DMS79 (cell line): ENCODE data around the gene SMIM44.
"Not testable (repeated sequence)": the region's sequence is repeated elsewhere in the genome, so short reads cannot be mapped to it uniquely, and the experiment has no call there.

Source experiments
- DNase-seq: peaks from one replicate; lab custom pipeline; 2025; lab: John Stamatoyannopoulos, UW

The SMIM44 gene

GRCh38 chr19:3457528-3458228, 25.6 kb downstream of the SMIM44 start:
- DNase-seq, result no peak

DNA sequence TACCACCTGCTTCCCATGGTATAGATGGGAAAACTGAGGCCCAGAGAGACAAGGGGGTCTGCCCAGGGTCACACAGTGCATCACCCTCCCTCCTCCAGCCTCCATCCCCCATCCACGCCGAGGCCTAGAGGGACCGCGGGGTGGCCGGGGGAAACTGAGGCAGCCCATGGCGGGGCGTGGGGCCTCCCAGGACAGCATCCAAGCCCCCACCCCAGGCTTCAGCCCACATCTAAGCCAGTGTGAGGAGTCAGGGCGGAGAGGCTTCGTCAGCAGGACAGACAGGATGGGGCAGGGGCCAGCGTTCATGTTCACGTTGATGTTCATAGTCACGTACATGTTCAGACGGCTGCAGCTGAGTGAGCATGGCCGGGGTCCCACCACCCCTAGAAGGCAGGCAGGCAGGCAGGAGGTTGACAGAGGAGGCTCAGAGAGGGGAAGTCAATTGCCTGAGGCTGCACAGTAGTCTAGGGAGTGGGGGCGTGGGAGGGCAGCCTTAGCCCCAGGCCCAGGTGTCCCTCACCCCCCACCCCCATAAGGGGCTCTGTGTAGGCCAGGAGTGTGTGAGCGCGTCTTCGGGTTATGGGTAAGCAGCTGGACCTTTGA, 26.2 kb downstream of the SMIM44 start:
- no peak for DNase-seq

DNA sequence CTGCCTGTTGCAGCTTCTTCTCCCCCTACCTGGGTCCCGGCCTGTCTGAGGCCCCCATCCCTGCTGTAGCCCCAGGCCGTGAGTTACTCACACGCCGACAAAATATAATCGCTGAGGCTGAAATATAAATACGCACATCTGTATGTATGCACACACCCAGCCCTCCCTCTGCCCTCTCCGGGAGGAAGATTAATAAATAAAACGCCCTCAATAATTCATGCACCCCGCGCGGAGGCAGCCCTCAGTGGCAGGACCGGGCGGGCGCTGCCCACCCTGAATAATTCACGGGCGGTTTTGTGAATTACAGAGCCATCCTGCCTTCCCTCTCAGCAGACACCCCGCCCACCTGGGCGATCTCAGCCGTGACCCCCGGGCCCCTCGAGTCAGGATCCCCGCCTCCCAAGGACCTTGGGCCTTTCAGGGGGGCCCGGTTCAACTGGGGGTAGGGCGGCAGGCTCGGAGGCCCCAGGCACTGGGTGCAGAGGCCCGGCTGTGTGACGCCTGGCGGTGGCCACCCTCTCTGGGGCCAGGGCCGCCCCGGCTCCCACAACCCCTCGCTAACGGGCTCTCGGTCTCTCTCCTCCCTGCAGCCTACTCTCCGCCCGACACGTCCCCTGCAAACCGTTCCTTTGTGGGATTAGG, 27.2 kb downstream of the SMIM44 start:
- no peak for DNase-seq

GRCh38 chr19:3455393-3455955, 27.8 kb downstream of the SMIM44 start:
- DNase-seq, result no peak

DNA sequence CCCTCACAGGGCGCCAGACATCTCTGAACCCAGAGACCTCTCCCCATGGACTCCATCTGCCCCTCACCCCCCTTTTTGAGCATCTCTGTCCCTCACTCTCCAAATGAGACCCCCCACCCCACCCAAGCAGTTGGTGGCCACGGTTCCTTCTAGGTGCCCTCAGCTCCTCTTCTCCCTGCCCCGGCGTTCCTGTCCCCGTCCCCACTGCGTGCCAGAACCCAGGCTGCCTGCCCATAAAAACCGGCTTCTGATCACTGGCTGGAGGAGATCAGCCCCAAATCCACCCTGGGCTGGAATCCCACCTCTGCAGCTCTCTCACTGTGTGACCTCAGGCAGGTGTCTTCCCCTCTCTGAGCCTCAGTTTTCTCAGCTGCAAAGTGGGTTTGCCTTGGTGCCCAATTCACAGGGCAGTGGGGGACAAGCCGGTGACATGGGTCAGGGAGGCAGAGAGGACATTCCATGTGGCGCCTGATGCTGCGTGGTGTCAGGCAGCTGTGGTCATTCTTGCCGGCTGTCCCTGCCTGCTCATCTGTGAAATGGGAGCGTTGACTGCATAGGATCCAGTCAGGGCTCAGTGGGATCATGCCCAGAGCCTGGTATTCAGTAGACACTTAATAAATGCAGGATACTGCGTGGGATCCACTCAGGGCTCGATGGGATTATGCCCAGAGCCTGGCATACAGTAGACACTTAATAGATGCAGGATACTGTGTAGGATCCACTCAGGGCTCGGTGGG, 28.4 kb downstream of the SMIM44 start:
- DNase-seq, result no peak

DNA sequence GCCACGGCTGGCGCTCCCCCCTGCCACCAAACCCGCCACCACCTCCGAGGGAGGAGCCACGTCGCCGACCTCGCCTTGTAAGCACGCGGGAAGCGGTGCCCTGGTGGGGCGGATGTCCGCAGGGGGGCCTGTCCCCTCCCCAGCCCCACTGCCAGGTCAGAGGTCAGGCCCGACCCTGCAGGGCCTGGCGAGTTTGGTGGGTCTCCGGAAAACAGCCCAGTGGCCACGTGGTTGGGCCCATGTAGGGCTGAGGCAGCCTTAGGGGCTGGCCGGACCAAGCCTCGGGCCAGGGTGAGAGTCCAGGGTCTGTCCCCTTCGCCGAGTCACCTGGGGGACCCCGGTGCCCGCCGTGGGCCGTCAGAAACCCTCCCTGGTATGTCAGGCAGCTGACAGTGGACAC, 29.4 kb downstream of the SMIM44 start:
- DNase-seq, result no peak

GRCh38 chr19:3452942-3453214, 30.4 kb downstream of the SMIM44 start:
- not testable (repeated sequence) for DNase-seq

DNA sequence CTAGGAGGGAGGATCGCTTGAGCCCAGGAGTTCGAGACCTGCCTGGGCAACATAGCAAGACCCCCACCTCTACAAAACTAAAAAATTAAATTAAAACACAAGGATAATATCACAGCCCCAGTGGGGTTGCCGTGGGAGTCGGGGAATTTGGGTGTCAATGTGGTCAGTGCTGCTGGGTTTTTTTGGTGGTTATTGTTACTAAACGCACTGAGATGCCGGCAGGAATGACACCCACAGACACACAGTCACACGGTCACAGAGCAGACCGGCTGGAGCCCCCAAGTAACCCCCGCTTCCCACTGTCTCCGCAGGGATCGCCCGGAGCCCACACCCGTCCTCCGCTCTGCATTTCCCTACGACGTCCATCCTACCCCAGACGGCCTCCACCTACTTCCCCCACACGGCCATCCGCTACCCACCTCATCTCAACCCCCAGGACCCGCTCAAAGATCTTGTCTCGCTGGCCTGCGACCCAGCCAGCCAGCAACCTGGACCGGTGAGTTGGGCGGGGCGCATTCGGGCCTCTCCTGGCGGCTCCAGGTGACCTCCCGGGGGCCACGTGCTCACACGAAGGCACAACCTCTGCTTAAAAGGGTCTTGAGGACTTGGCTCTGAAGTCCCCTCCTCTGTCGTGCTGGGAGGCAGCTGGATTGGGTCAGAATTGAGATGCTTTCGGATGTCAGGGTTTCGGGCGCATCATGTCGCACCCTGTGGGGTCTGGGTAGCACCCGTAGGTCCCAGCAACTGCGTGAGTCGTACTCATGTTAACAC, 30.9 kb downstream of the SMIM44 start:
- no peak for DNase-seq

- no peak for DNase-seq
Measured at GRCh38 chr19:3451451-3451866, 31.8 kb downstream of the SMIM44 start.

DNA sequence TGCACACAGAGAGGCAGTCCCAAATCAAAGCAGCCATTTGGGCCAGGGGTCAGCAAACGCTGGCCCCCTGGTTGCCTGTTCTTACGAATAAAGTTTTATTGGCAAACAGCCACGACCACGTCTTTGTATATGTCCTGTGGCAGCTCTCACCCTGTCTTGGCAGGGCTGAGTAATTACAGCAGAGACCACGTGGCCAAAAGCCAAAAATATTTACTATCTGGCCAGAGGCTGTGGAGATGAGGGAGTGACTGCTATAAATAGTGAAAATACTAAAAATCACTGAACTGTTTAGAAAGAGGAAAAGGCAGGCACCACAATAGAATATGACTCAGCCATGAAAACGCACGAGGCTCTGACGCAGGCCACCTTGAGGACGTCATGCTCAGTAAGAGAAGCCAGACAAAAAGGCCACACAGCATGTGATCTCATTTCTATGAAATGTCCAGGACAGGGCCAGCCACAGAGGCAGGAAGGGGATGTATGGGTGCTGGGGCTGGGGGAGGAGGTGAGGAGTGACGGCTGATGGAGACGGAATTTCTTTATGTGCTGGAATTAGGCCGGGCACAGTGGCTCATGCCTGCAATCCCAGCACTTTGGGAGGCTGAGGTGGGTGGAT, 32.3 kb downstream of the SMIM44 start:
- DNase-seq, result no peak

GRCh38 chr19:3448616-3449334, 34.5 kb downstream of the SMIM44 start:
- DNase-seq, result no peak

GRCh38 chr19:3446657-3447056, 36.6 kb downstream of the SMIM44 start:
- DNase-seq, result not testable (repeated sequence)

GRCh38 chr19:3444695-3445234, 38.5 kb downstream of the SMIM44 start:
- DNase-seq, result no peak

GRCh38 chr19:3443840-3444694, 39.2 kb downstream of the SMIM44 start:
- no peak for DNase-seq

DNA sequence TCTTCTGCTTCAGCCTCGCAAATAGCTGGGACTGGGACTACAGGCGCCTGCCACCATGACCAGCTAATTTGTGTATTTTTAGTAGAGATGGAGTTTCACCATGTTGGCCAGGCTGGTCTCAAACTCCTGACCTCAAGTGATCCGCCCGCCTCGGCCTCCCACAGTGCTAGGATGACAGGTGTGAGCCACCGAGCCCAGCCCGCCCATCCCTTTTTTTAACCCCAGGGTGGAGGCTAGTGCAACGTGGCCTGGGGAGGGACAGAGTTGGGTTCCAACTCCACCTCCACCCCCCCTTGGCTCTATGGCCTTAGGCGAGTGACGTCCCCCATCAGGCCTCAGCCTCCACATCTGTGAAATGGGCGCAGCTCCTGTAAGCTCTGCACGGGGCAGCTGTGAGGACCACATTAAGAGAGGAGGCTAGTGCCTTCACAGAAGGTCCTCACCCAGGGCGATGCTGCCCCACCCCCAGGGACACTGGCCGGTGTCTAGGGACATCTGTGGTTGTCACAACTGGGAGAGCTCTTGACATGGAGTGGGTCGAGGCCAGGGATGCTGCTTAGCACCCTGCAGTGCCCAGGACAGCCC, 40.7 kb downstream of the SMIM44 start:
- DNase-seq, result no peak

- no peak for DNase-seq
Measured at GRCh38 chr19:3441986-3442329, 41.3 kb downstream of the SMIM44 start.

DNA sequence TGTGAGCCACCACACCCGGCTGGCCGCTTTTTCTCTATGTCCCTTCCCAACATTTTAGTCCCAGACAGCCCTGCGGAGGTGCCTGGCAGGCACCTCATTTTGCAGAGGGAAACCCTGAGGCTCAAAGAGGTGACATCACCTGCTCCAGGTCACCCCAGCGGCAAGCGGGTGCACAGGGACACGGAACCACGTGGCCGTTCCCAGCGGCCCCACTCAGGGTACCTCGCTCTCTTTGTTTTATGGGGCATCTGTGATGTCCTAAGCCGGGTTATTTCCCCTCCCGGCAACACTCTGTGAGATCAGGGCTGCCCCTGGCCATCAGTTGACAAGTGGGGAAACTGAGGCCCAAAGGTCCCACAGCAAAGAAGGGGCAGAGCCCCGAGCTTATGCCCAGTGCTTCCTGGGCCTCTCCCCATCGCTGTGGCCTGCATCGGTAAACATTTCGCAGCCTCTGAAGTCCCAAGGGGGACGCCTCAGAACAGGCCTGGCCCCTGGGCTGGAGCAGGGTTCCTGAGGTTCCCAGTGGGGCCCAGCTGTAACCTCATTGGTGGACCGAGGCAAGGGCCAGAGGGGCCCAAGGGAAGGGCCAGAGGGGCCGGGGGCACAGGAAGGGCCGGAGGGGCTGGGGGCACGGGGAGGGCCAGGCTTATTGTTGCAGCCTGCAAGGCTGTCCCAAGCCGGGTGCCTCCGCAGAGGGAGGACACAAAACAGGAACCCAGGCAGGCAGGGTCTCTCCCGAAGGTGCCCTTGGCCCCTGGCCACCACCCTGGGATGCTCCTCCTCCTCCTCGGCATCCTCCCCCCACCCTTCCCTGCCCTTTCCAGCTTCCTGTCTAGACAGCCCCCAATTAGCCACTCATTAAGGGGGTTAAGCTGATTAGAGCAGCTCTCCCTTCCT, 41.9 kb downstream of the SMIM44 start:
- DNase-seq, result no peak

- no peak for DNase-seq
Measured at GRCh38 chr19:3440082-3440481, 43.2 kb downstream of the SMIM44 start.
